Calu3 (cell line): ENCODE data around the gene DDX10. TPM values are rescaled to one million over a fixed set of nuclear protein-coding genes. Genes with fewer than 3 reads are reported as not detected.

Source experiments
- BruUV-seq: library from RNA; stranded (reverse); fragments of 400-500 nt; replicated peaks from 2 replicates; lab custom pipeline; 2021; lab: Mats Ljungman, UMichigan
- CTCF ChIA-PET: fragments of 300-600 bp; sonication (Branson Sonifier 250); formaldehyde crosslinking; loops from one replicate; lab custom pipeline; 2022; ENCODE audit warnings: antibody characterized with exemption; lab: Charles Lee
- DNase-seq: peaks from one replicate; pipeline ENCODE4 v3.0.0; 2022
- H3K27ac Mint-ChIP-seq: one replicate; pipeline ENCODE4 v1.8.0; 2022; ENCODE audit warnings: mixed read lengths; ENCODE audit not compliant: unreplicated experiment
- H3K27me3 Mint-ChIP-seq: one replicate; pipeline ENCODE4 v1.8.0; 2022; ENCODE audit warnings: mixed read lengths; ENCODE audit not compliant: unreplicated experiment
- H3K36me3 Mint-ChIP-seq: one replicate; pipeline ENCODE4 v1.8.0; 2022; ENCODE audit warnings: mild to moderate bottlenecking, moderate library complexity, mixed read lengths; ENCODE audit not compliant: insufficient read depth, unreplicated experiment
- H3K4me1 Mint-ChIP-seq: one replicate; pipeline ENCODE4 v1.8.0; 2022; ENCODE audit warnings: mild to moderate bottlenecking, low read depth, mixed read lengths; ENCODE audit not compliant: unreplicated experiment
- H3K4me3 Mint-ChIP-seq: one replicate; pipeline ENCODE4 v1.8.0; 2022; ENCODE audit warnings: mild to moderate bottlenecking, low read depth, moderate library complexity, mixed read lengths; ENCODE audit not compliant: unreplicated experiment
- H3K9me3 Mint-ChIP-seq: one replicate; pipeline ENCODE4 v1.8.0; 2022; ENCODE audit warnings: low read depth, mixed read lengths; ENCODE audit not compliant: unreplicated experiment
- CTCF ChIP-seq: fragments of 200-600 bp; IDR thresholded peaks from one replicate; pipeline ENCODE4 v1.8.0; 2022; ENCODE audit warnings: antibody characterized with exemption; ENCODE audit not compliant: unreplicated experiment
- intact Hi-C: fragments of 100-400 bp; cut with micrococcal nuclease; formaldehyde crosslinking; loops from one replicate; pipeline ENCODE4 v1.10.0; 2022; ENCODE audit not compliant: unreplicated experiment
- total RNA-seq: library from RNA; stranded (reverse); gene quantifications from 2 replicates; pipeline ENCODE4 v1.2.3, GENCODE V29; 2022

DDX10 gene
- total RNA-seq, 1 experiment from 2014 or later, result 31.2 TPM

- Mint-ChIP-seq H3K27ac (no peak overlapping the region), H3K4me3 (no peak overlapping the region), H3K4me1 (peaks cover 11% of the 10 kb centered on the region), H3K36me3 (peaks cover 7% of the 10 kb centered on the region), H3K9me3 (no peaks in the 10 kb centered on the region), H3K27me3 (no peaks in the 10 kb centered on the region)
- TF ChIP-seq CTCF, result no peak
- CTCF ChIA-PET, result no interaction called here
- intact Hi-C loops, result no loop called here
- BruUV-seq, result no TSS peak
- no peak for DNase-seq
Measured at GRCh38 chr11:108973402-108974162, 308.7 kb downstream of the DDX10 start.

GRCh38 chr11:108975026-108975425, 310.2 kb downstream of the DDX10 start:
- DNase-seq, result no peak
- no peaks in the 10 kb centered on the region for H3K9me3 Mint-ChIP-seq
- no peak for TF ChIP-seq CTCF
- peaks cover 11% of the 10 kb centered on the region for H3K4me1 Mint-ChIP-seq
- no peaks in the 10 kb centered on the region for H3K27me3 Mint-ChIP-seq
- intact Hi-C loops, result no loop called here
- H3K27ac Mint-ChIP-seq, result no peak overlapping the region
- BruUV-seq, result no TSS peak
- CTCF ChIA-PET, result interaction anchor here (0.7 kb wide), 1 partner anchor 1380 kb away, joined by 3 read pairs; no protein-coding TSS in a partner anchor
- peaks cover 7% of the 10 kb centered on the region for H3K36me3 Mint-ChIP-seq
- H3K4me3 Mint-ChIP-seq, result no peak overlapping the region

GRCh38 chr11:108975641-108976071, 310.8 kb downstream of the DDX10 start:
- CTCF ChIA-PET, result interaction anchor here (0.7 kb wide), 1 partner anchor 1379 kb away, joined by 3 read pairs; no protein-coding TSS in a partner anchor
- peaks cover 11% of the 10 kb centered on the region for H3K4me1 Mint-ChIP-seq
- H3K27ac Mint-ChIP-seq, result no peak overlapping the region
- no peaks in the 10 kb centered on the region for H3K27me3 Mint-ChIP-seq
- H3K4me3 Mint-ChIP-seq, result no peak overlapping the region
- H3K36me3 Mint-ChIP-seq, result peaks cover 7% of the 10 kb centered on the region
- no TSS peak for BruUV-seq
- H3K9me3 Mint-ChIP-seq, result no peaks in the 10 kb centered on the region
- intact Hi-C loops, result no loop called here
- TF ChIP-seq CTCF, result no peak
- no peak for DNase-seq

- no peak overlapping the region for H3K4me3 Mint-ChIP-seq
- BruUV-seq, result no TSS peak
- H3K9me3 Mint-ChIP-seq, result no peaks in the 10 kb centered on the region
- H3K4me1 Mint-ChIP-seq, result no peaks in the 10 kb centered on the region
- no peaks in the 10 kb centered on the region for H3K36me3 Mint-ChIP-seq
- intact Hi-C loops, result no loop called here
- no peaks in the 10 kb centered on the region for H3K27me3 Mint-ChIP-seq
- no peak for DNase-seq
- TF ChIP-seq CTCF, result no peak
- CTCF ChIA-PET, result interaction anchor here (0.7 kb wide), 1 partner anchor 493 kb away, joined by 3 read pairs; no protein-coding TSS in a partner anchor
- no peak overlapping the region for H3K27ac Mint-ChIP-seq
Measured at GRCh38 chr11:108983636-108984420, 319.0 kb downstream of the DDX10 start.
